ENCODE data around the gene MPP1.
"Not testable (repeated sequence)": the region's sequence is repeated elsewhere in the genome, so short reads cannot be mapped to it uniquely, and the experiment has no call there.

The MPP1 gene

GRCh38 chrX:154804957-154805695 is at the start of gene MPP1:
MPP1 (minus strand) TSS chrX:154805485; CDS start chrX:154805373, 112 bp downstream.
- Mint-ChIP-seq H3K4me3 (peak within 1 kb of the TSS; percentile 79), H3K36me3 (ENCODE audit: low read depth) (no peaks in the 10 kb centered on the region), H3K9me3 (no peaks in the 10 kb centered on the region), H3K4me1 (ENCODE audit: low read depth) (peaks cover 52% of the 10 kb centered on the region), H3K27ac (no peak within 1 kb of the TSS), H3K27me3 (no peaks in the 10 kb centered on the region)

- Mint-ChIP-seq H3K4me1 (ENCODE audit: low read depth) (no peaks in the 10 kb centered on the region), H3K27me3 (no peaks in the 10 kb centered on the region), H3K4me3 (no peak overlapping the region), H3K27ac (no peak overlapping the region), H3K36me3 (ENCODE audit: low read depth) (no peaks in the 10 kb centered on the region), H3K9me3 (no peaks in the 10 kb centered on the region)
Observed at GRCh38 chrX:154850957-154851611, 45.8 kb upstream of the MPP1 start.

DNA sequence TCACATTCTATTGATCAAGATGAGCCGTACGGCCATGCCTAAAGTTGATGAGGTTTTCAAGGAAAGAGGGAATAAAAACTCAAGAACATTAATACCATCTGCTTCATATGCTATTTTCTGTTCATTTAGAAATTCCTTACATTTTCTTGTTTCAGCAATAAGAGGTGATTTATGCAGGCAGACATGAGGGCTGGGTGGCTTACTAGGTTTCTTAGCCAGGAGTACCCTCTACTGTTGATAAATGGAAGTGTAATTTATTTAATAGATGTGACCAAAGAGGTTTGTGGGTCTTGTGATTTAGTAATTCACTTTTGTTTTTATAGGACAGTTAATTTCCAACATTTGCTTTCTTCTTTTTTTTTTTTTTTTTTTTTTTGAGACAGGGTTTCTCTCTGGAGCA is 35.6 kb upstream of the MPP1 start:
- H3K36me3 Mint-ChIP-seq (ENCODE audit: low read depth): no peaks in the 10 kb centered on the region
- no peak overlapping the region for H3K27ac Mint-ChIP-seq

GRCh38 chrX:154836163-154836562 is 30.9 kb upstream of the MPP1 start:
- no peak overlapping the region for H3K27ac Mint-ChIP-seq
- H3K4me3 Mint-ChIP-seq: no peak overlapping the region
- H3K4me1 Mint-ChIP-seq (ENCODE audit: low read depth): no peaks in the 10 kb centered on the region
- H3K36me3 Mint-ChIP-seq (ENCODE audit: low read depth): no peaks in the 10 kb centered on the region
- H3K9me3 Mint-ChIP-seq: no peaks in the 10 kb centered on the region
- no peaks in the 10 kb centered on the region for H3K27me3 Mint-ChIP-seq

More for the DNA sequence above, 35.6 kb upstream of the MPP1 start:
- Mint-ChIP-seq H3K27me3 (no peaks in the 10 kb centered on the region), H3K4me3 (no peak overlapping the region), H3K4me1 (ENCODE audit: low read depth) (no peaks in the 10 kb centered on the region), H3K9me3 (no peaks in the 10 kb centered on the region)

GRCh38 chrX:154834562-154834961 is 29.3 kb upstream of the MPP1 start, which contains the start of gene SMIM9:
SMIM9 (minus strand) TSS chrX:154834662; CDS start chrX:154830856, 3,806 bp downstream.
- H3K27ac Mint-ChIP-seq: no peak within 1 kb of the TSS
- no peak within 1 kb of the TSS for H3K4me3 Mint-ChIP-seq
- H3K4me1 Mint-ChIP-seq (ENCODE audit: low read depth): peaks cover 6% of the 10 kb centered on the region
- no peaks in the 10 kb centered on the region for H3K27me3 Mint-ChIP-seq
- no peaks in the 10 kb centered on the region for H3K36me3 Mint-ChIP-seq (ENCODE audit: low read depth)
- no peaks in the 10 kb centered on the region for H3K9me3 Mint-ChIP-seq

DNA sequence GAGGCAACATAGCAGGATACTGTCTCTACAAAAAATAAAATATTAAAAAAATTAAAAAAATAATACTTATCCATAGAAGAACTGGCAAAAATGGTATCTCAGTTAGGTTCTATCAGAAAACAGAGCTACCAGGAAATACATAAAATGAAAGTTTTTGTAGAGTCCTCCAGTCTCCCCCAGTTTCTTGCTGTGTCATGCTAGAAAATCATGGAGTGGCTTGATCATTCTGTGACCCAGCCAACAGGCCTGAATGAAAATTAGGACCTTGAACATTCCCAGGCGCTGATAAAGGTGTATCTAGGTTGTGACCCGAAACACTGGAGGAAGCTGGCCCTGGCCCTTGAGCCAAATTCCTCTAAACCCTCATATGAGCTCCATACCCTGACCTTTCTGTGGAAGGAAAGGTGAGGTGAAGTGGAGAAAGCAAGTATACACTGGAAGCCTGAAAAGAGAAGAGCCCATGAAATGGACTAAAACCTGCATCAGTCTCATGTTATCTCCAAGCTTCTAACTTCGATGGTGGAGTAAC is 28.5 kb upstream of the MPP1 start:
- peaks cover 13% of the 10 kb centered on the region for H3K4me1 Mint-ChIP-seq (ENCODE audit: low read depth)
- no peaks in the 10 kb centered on the region for H3K36me3 Mint-ChIP-seq (ENCODE audit: low read depth)
- no peak overlapping the region for H3K27ac Mint-ChIP-seq
- H3K27me3 Mint-ChIP-seq: no peaks in the 10 kb centered on the region
- H3K9me3 Mint-ChIP-seq: no peaks in the 10 kb centered on the region
- H3K4me3 Mint-ChIP-seq: no peak overlapping the region

- no peaks in the 10 kb centered on the region for H3K9me3 Mint-ChIP-seq
Observed at GRCh38 chrX:154829926-154830442, 24.7 kb upstream of the MPP1 start.

DNA sequence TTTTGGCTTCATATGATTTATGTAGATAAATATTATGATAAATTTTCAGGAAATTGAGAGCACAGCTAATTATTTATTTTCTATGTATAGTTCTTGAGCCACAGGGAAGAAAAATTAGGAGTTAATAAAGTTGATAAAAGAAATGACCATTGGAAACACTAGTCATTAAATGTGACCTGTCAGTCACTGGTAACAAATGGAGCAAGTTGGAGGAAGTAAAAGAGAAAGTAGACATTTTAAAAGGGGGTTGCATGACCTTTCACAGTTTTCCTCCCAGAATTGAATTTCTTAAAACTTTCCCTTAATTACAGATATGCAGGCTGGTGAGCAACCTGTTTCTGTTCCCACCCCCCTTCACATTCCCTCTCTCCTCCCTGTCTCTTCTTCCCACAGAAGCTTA is 23.8 kb upstream of the MPP1 start:
- no peaks in the 10 kb centered on the region for H3K27me3 Mint-ChIP-seq
- H3K36me3 Mint-ChIP-seq (ENCODE audit: low read depth): no peaks in the 10 kb centered on the region
- H3K27ac Mint-ChIP-seq: peak overlapping the region; percentile 59
- no peak overlapping the region for H3K4me3 Mint-ChIP-seq
- peaks cover 28% of the 10 kb centered on the region for H3K4me1 Mint-ChIP-seq (ENCODE audit: low read depth)
- H3K9me3 Mint-ChIP-seq: no peaks in the 10 kb centered on the region

More at GRCh38 chrX:154829926-154830442, 24.7 kb upstream of the MPP1 start:
- Mint-ChIP-seq H3K4me3 (no peak overlapping the region), H3K27ac (no peak overlapping the region), H3K4me1 (ENCODE audit: low read depth) (peaks cover 28% of the 10 kb centered on the region), H3K27me3 (no peaks in the 10 kb centered on the region), H3K36me3 (ENCODE audit: low read depth) (no peaks in the 10 kb centered on the region)

DNA sequence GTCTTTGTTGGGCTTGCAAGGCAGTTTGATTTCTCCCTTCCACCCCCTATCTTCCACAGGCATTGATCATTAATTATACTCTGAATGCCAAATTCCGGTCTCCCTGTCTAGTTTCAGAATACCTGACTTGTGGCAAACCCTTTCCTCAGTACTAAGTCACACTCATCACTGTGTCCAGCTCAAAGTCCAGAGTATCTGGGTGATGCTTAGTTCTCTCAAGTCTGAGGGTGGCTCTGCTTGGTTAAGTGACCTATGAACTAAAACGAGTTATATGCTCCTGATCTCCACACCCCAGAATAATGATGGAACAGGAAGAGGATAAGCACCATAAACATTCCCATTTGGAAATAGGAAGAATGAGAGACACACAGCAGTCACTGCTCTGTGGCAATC is 22.7 kb upstream of the MPP1 start:
- H3K9me3 Mint-ChIP-seq: no peaks in the 10 kb centered on the region
- H3K4me3 Mint-ChIP-seq: no peak overlapping the region
- H3K36me3 Mint-ChIP-seq (ENCODE audit: low read depth): no peaks in the 10 kb centered on the region
- H3K4me1 Mint-ChIP-seq (ENCODE audit: low read depth): peaks cover 28% of the 10 kb centered on the region
- peak overlapping the region; percentile 38 for H3K27ac Mint-ChIP-seq
- H3K27me3 Mint-ChIP-seq: no peaks in the 10 kb centered on the region

DNA sequence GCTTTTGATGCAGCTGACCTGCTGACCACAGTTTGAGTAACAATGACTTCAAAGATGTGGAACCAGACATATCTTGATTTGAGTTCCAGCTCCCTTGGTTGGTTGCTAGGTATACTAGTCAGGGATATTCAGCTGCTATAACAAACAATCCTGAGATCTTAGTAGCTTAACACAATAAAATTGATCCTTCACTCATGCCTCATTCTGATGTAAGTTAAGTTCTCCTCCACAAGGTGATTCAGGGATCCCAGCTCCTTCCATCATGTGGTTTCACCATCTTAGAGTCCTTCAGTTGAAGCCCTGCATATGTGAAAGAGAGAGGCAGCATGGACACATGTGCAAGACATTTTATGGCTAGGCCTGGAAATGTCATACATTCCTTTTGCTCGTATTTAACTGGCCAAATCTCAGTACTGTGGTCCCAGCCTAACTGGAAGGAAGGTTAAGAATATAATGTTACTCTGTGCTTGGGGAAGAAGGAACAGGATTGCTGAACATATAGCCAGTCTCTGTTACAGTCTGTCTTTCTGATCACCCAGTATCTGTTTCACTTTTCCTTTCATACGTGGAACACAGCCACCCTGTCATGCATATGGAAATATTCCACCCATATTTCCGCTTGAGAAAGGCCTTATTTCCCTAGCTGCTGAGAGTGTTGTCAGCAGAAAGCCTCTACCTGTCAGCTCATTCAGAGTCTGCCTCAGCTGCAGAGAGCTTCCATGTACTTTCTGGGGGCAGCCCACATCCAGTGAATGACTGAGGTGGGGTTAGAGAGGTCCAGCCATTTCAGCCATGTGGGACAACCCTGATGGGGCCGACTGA is 22.1 kb upstream of the MPP1 start:
- H3K4me1 Mint-ChIP-seq (ENCODE audit: low read depth): peaks cover 28% of the 10 kb centered on the region
- no peaks in the 10 kb centered on the region for H3K36me3 Mint-ChIP-seq (ENCODE audit: low read depth)
- no peak overlapping the region for H3K4me3 Mint-ChIP-seq
- peak overlapping the region; percentile 38 for H3K27ac Mint-ChIP-seq
- H3K9me3 Mint-ChIP-seq: no peaks in the 10 kb centered on the region
- no peaks in the 10 kb centered on the region for H3K27me3 Mint-ChIP-seq

- not testable (repeated sequence) for H3K27ac Mint-ChIP-seq; H3K36me3 Mint-ChIP-seq (ENCODE audit: low read depth); H3K4me3 Mint-ChIP-seq; H3K9me3 Mint-ChIP-seq; H3K27me3 Mint-ChIP-seq
- peaks cover 28% of the 10 kb centered on the region for H3K4me1 Mint-ChIP-seq (ENCODE audit: low read depth)
Observed at GRCh38 chrX:154825586-154825985, 20.3 kb upstream of the MPP1 start.

DNA sequence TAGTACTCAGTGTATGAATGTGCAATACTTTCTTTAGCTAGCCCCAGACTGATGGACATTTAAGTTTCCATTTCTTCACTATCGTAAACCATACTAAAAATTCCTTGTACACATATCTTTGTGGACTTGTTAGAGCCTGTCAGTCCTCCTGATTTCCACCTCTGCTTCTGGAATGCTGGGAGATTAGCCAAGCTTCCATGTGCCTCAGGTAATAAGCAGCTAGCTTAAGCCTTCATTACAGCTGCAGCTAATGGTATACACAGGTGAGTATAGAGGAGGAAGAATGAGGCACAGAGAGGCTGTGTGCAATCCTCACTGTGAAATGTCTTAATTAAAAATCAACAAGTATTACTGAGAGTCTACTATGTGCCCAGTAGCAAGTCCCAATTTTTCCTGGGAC is 19.4 kb upstream of the MPP1 start:
- Mint-ChIP-seq H3K27me3 (no peaks in the 10 kb centered on the region), H3K9me3 (no peaks in the 10 kb centered on the region), H3K4me1 (ENCODE audit: low read depth) (peaks cover 23% of the 10 kb centered on the region), H3K27ac (no peak overlapping the region), H3K36me3 (ENCODE audit: low read depth) (no peaks in the 10 kb centered on the region), H3K4me3 (no peak overlapping the region)

GRCh38 chrX:154822029-154822428 is 16.7 kb upstream of the MPP1 start:
- H3K4me1 Mint-ChIP-seq (ENCODE audit: low read depth): no peaks in the 10 kb centered on the region
- H3K9me3 Mint-ChIP-seq: no peaks in the 10 kb centered on the region
- no peak overlapping the region for H3K4me3 Mint-ChIP-seq
- H3K27me3 Mint-ChIP-seq: no peaks in the 10 kb centered on the region
- no peak overlapping the region for H3K27ac Mint-ChIP-seq
- H3K36me3 Mint-ChIP-seq (ENCODE audit: low read depth): no peaks in the 10 kb centered on the region

GRCh38 chrX:154821523-154821922 is 16.2 kb upstream of the MPP1 start:
- no peaks in the 10 kb centered on the region for H3K36me3 Mint-ChIP-seq (ENCODE audit: low read depth)
- H3K4me1 Mint-ChIP-seq (ENCODE audit: low read depth): no peaks in the 10 kb centered on the region
- H3K4me3 Mint-ChIP-seq: no peak overlapping the region
- no peaks in the 10 kb centered on the region for H3K9me3 Mint-ChIP-seq
- no peak overlapping the region for H3K27ac Mint-ChIP-seq
- H3K27me3 Mint-ChIP-seq: no peaks in the 10 kb centered on the region
